Aorta (tissue), 4 donors: ENCODE data around the gene CAMSAP2. TPM values are rescaled to one million over a fixed set of nuclear protein-coding genes. Genes with fewer than 3 reads are reported as not detected.

ENCODE experiments used
- polyA plus RNA-seq, 2 donors: library from polyadenylated mRNA; stranded (reverse); fragments of 200-250 nt; gene quantifications; one replicate each; pipeline ENCODE4 v1.2.3, GENCODE V29; 2013
- total RNA-seq, 2 donors: library from RNA; stranded (reverse); fragmentation: NEBNext Ultra II Directional; extraction: Animal tissue kit (Norgen Biotek cat#: 25700); gene quantifications; one replicate each; pipeline ENCODE4 v1.2.1, GENCODE V29; 2021
- donor health status: healthy with polysubstance abuse.
- donor health status: Bipolar disorder and iron deficiency.
- donor health status: DM: no; HTN: no; CAD: no.
- donor health status: DM: yes; HTN: yes; CAD: no.

Gene CAMSAP2
- total and polyA plus RNA-seq, 4 donors = 10.1 to 51.9 (median 31.9) TPM

Other genes with a start within 250 kb of the CAMSAP2 start
- gene KIF14, start 118.1 kb upstream of the CAMSAP2 start, total RNA-seq = under 1 TPM; 0.23 to 0.60 TPM
- gene KIF14, start 118.1 kb upstream of the CAMSAP2 start, polyA plus RNA-seq = under 1 TPM; 0.13 TPM
- 10 to 100 TPM; 22.9 to 28.7 TPM for gene DDX59, start 69.0 kb upstream of the CAMSAP2 start, total RNA-seq
- 10 to 100 TPM; 20.9 to 23.3 TPM for gene DDX59, start 69.0 kb upstream of the CAMSAP2 start, polyA plus RNA-seq
- not detected for gene GPR25, start 134.1 kb downstream of the CAMSAP2 start, total RNA-seq
- not detected for gene GPR25, start 134.1 kb downstream of the CAMSAP2 start, polyA plus RNA-seq
- under 1 TPM; 0.36 to 0.45 TPM for gene INAVA, start 156.0 kb downstream of the CAMSAP2 start, total RNA-seq
- gene INAVA, start 156.0 kb downstream of the CAMSAP2 start, polyA plus RNA-seq = 10 to 100 TPM in 1 of 2 donors, under 1 TPM in 1; 0.46 to 23.3 TPM